SJSA1 (cell line): ENCODE results near the gene PPY. TPM values are rescaled to one million over a fixed set of nuclear protein-coding genes. Genes with fewer than 3 reads are reported as not detected.
A peak's percentile ranks its signal among the peaks of the same experiment; 100 is the strongest.
"Not testable (repeated sequence)": the region's sequence is repeated elsewhere in the genome, so short reads cannot be mapped to it uniquely, and the experiment has no call there.

Experiments
- DNase-seq, 2 experiments: peaks; one replicate each; pipeline ENCODE4 v3.0.0-alpha.2; 2015 to 2020; ENCODE audit warnings: low spot score in 2 of 2, low read depth in 1 of 2
- H3K27ac ChIP-seq: fragments of 250-450 bp; sonication (Bioruptor Pico); 2 replicates; pipeline ENCODE4 v1.5.1; 2020; ENCODE audit warnings: mild to moderate bottlenecking, moderate library complexity
- H3K27me3 ChIP-seq: fragments of 250-450 bp; sonication (Bioruptor Pico); replicated peaks from 2 replicates; pipeline ENCODE4 v1.5.1; 2020; ENCODE audit warnings: mild to moderate bottlenecking, moderate library complexity
- H3K36me3 ChIP-seq: fragments of 250-450 bp; sonication (Bioruptor Pico); 2 replicates; pipeline ENCODE4 v1.5.1; 2020; ENCODE audit warnings: mild to moderate bottlenecking
- H3K4me1 ChIP-seq: fragments of 250-450 bp; sonication (Bioruptor Pico); replicated peaks from 2 replicates; pipeline ENCODE4 v1.6.1; 2021; ENCODE audit warnings: mild to moderate bottlenecking
- H3K4me3 ChIP-seq: fragments of 250-450 bp; sonication (Bioruptor Pico); 2 replicates; pipeline ENCODE4 v1.5.1; 2020; ENCODE audit warnings: mild to moderate bottlenecking
- H3K9me3 ChIP-seq: fragments of 250-450 bp; sonication (Bioruptor Pico); replicated peaks from 2 replicates; pipeline ENCODE4 v1.5.1; 2020; ENCODE audit warnings: mild to moderate bottlenecking
- total RNA-seq: library from RNA; depleted of rRNA; stranded (reverse); fragments of >200 nt; shearing (Covaris generic); gene quantifications from 2 replicates; pipeline ENCODE4 v1.2.3, GENCODE V29; 2014

The PPY gene
- total RNA-seq, 1 experiment from 2014 or later = not detected

DNA sequence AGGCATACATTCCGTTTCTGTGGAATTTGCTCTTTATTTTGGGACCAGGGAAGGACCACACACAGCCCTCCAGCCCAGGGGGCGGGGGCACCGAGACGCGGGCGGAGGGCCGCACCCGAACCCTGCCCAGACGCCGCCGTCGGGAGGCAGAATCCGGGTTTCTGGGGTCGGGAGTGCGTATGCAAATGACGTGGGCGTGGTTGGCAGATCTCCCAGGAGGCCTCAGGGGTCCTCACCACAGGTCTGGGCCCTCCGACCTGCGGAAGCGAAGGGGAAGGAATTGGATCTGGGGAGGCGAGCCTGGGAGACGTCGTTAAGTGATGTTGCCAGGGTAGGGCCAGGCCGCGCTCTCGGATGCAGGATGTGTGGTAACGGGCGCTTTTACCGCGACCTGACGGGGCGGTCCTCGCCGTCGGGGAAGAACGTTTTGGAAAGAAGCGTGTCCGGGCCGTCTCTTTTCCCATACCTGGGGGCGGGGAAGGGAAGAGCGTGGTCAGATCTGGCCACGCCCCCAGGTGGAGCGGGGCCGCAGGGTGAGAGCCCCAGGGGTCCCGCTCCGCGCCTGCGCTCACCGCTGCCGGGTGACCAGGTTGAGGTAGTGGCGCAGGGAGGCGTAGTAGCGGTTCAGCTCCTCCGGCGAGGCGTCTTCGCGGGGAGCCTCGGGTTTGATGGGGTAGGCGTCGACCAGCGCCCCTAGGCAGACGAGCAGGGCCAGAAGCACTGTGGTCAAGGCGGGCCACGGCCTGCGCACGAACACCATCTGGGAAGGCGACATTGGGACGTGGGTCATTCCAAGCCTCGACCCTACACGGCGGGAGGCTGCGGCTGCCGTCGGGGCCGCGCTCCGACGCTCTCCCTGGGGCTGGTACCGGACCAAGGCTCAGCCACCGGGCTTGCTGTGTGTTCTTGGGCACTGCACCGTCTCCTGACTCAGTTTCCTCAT, 10.7 kb upstream of the PPY start:
- Histone ChIP-seq H3K27me3 (no peaks in the 10 kb centered on the region), H3K9me3 (no peaks in the 10 kb centered on the region), H3K4me3 (peak overlapping the region; percentile 13), H3K36me3 (no peaks in the 10 kb centered on the region), H3K27ac (peak overlapping the region; percentile 27), H3K4me1 (peaks cover 46% of the 10 kb centered on the region)
- DNase-seq = no peak

- DNase-seq = peak; percentile 93 to 94
- H3K27ac ChIP-seq = peak overlapping the region; percentile 27
- H3K36me3 ChIP-seq = no peaks in the 10 kb centered on the region
- peaks cover 41% of the 10 kb centered on the region for H3K4me1 ChIP-seq
- H3K9me3 ChIP-seq = no peaks in the 10 kb centered on the region
- H3K4me3 ChIP-seq = peak overlapping the region; percentile 13
- no peaks in the 10 kb centered on the region for H3K27me3 ChIP-seq
These were observed 10.1 kb upstream of the PPY start for GRCh38 chr17:43952351-43952723.

- Histone ChIP-seq H3K9me3 (no peaks in the 10 kb centered on the region), H3K4me1 (peaks cover 36% of the 10 kb centered on the region), H3K27me3 (no peaks in the 10 kb centered on the region), H3K36me3 (no peaks in the 10 kb centered on the region), H3K4me3 (no peak overlapping the region), H3K27ac (peak overlapping the region; percentile 27)
- DNase-seq = no peak
These were observed 9.5 kb upstream of the PPY start for GRCh38 chr17:43951750-43952149.

DNA sequence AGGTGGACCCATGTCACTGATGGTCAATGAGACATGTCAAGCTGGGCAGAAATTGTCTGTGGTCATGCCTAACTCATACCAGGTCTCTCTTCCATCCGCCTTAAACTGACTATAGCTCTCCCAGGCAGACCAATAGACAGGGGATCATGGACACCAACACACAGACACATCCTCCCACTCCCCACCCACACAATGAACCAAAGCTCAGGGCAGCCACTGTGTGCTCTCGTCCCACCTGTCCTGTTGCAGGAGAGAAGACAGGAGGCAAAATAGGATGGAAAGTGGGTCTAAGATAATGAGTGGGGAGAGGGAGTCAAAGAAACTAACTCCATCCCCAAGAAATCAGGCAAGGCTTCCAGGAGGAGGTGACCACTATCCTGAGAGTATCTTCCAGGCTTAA, 8.3 kb upstream of the PPY start:
- H3K9me3 ChIP-seq = no peaks in the 10 kb centered on the region
- no peaks in the 10 kb centered on the region for H3K36me3 ChIP-seq
- no peak overlapping the region for H3K4me3 ChIP-seq
- DNase-seq = no peak
- H3K27ac ChIP-seq = no peak overlapping the region
- no peaks in the 10 kb centered on the region for H3K27me3 ChIP-seq
- peaks cover 28% of the 10 kb centered on the region for H3K4me1 ChIP-seq

GRCh38 chr17:43949781-43950180, 7.5 kb upstream of the PPY start:
- Histone ChIP-seq H3K27me3 (no peaks in the 10 kb centered on the region), H3K9me3 (no peaks in the 10 kb centered on the region), H3K4me3 (no peak overlapping the region), H3K4me1 (peaks cover 28% of the 10 kb centered on the region), H3K36me3 (no peaks in the 10 kb centered on the region), H3K27ac (no peak overlapping the region)
- no peak for DNase-seq

GRCh38 chr17:43946781-43947180, 4.5 kb upstream of the PPY start:
- no peaks in the 10 kb centered on the region for H3K9me3 ChIP-seq
- no peaks in the 10 kb centered on the region for H3K36me3 ChIP-seq
- H3K4me3 ChIP-seq = no peak overlapping the region
- no peaks in the 10 kb centered on the region for H3K27me3 ChIP-seq
- no peak overlapping the region for H3K27ac ChIP-seq
- peaks cover 16% of the 10 kb centered on the region for H3K4me1 ChIP-seq
- no peak for DNase-seq

DNA sequence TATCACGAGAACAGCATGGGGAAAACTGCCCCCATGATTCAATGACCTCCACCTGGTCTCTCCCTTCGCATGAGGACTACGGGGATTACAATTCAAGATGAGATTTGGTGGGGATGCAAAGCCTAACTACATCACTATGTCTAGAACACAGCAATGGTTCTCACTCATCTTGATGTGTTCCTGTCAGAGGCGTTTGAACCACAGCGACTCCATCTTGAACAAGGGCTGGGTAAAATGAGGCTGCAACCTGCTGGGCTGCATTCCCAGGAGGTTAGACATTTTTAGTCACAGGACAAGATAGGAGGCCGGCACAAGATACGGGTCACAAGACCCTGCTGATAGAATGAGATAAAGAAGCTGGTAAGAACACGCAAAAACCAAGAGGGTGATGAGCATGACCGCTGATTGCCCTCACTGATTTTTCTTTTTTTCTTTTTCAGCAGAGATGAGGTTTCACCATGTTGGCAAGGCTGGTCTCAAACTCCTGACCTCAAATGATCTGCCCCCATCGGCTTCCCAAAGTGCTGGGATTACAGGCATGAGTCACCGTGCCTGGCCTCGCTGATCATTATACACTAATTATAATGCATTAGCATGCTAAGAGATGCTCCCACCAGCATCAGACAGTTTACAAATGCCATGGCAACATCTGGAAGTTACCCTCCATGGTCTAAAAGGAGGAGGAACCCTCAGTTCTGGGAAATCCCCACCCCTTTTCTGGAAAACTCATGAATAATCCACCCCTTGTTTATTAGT, 3.0 kb upstream of the PPY start:
- 0 out of 2 replicates have a peak, but pooled peaks cover 3% of the 10 kb centered on the region for H3K27me3 ChIP-seq
- no peak overlapping the region for H3K27ac ChIP-seq
- H3K36me3 ChIP-seq = no peaks in the 10 kb centered on the region
- H3K4me3 ChIP-seq = no peak overlapping the region
- H3K9me3 ChIP-seq = no peaks in the 10 kb centered on the region
- no peak for DNase-seq
- peaks cover 8% of the 10 kb centered on the region for H3K4me1 ChIP-seq

GRCh38 chr17:43940630-43941029, 1.6 kb downstream of the PPY start:
- Histone ChIP-seq H3K4me1 (peaks cover 8% of the 10 kb centered on the region), H3K9me3 (no peaks in the 10 kb centered on the region), H3K4me3 (no peak overlapping the region), H3K27ac (no peak overlapping the region), H3K36me3 (no peaks in the 10 kb centered on the region), H3K27me3 (peaks cover 24% of the 10 kb centered on the region)
- peak; percentile 62 to 74 for DNase-seq

DNA sequence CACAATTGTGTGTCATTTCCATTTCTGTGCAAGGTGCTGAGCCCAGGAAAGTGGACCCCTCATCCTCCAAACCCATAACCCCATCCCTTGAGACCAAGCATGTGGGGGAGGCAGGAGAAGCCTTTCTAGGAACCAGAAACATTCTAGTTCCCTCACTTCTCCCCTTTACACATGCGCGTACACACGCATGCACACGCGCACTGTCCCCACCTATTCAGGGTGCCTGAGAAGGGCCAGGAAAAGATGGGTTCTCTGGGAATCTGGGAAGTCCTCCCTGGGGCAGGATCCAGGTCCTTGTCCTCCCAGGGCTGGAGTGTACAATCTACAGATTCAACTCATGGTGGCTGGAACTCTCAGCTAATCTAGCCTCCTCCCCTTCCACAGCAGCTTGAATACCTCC, 2.4 kb downstream of the PPY start:
- no peak overlapping the region for H3K4me3 ChIP-seq
- no peaks in the 10 kb centered on the region for H3K36me3 ChIP-seq
- H3K27me3 ChIP-seq = peaks cover 24% of the 10 kb centered on the region
- H3K27ac ChIP-seq = no peak overlapping the region
- DNase-seq = no peak
- H3K9me3 ChIP-seq = no peaks in the 10 kb centered on the region
- H3K4me1 ChIP-seq = peaks cover 8% of the 10 kb centered on the region

GRCh38 chr17:43939452-43939851, 2.8 kb downstream of the PPY start:
- not testable (repeated sequence) for H3K36me3 ChIP-seq, H3K4me3 ChIP-seq, H3K4me1 ChIP-seq, DNase-seq, H3K27ac ChIP-seq, H3K9me3 ChIP-seq
- peaks cover 26% of the 10 kb centered on the region for H3K27me3 ChIP-seq

- Histone ChIP-seq H3K4me3 (no peak overlapping the region), H3K36me3 (no peaks in the 10 kb centered on the region), H3K4me1 (peaks cover 6% of the 10 kb centered on the region), H3K27ac (no peak overlapping the region), H3K27me3 (peaks cover 29% of the 10 kb centered on the region), H3K9me3 (no peaks in the 10 kb centered on the region)
- DNase-seq = no peak
These were observed 3.5 kb downstream of the PPY start for GRCh38 chr17:43938838-43939182.

- H3K4me3 ChIP-seq = no peak overlapping the region
- peaks cover 29% of the 10 kb centered on the region for H3K27me3 ChIP-seq
- no peak for DNase-seq
- no peaks in the 10 kb centered on the region for H3K9me3 ChIP-seq
- no peak overlapping the region for H3K27ac ChIP-seq
- no peaks in the 10 kb centered on the region for H3K36me3 ChIP-seq
- peaks cover 6% of the 10 kb centered on the region for H3K4me1 ChIP-seq
These were observed 5.8 kb downstream of the PPY start for GRCh38 chr17:43936434-43936833.

DNA sequence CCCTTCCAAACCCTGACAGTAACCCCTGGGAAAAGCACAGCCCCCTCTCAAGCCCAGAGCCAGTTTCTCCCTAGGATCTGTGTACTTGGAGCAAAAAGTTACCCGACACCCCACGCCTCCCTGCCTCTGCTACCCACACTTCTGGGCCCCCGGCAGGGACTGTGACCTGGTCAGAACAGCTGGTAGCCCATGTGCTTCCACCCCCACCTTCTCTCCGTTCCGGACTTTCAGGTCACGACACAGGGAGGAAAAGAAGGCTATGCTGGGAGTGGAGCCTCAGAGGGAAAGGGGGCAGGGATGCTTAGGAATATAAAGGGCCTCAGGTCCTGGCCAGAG, 6.4 kb downstream of the PPY start:
- H3K27me3 ChIP-seq = peaks cover 29% of the 10 kb centered on the region
- H3K27ac ChIP-seq = no peak overlapping the region

DNA sequence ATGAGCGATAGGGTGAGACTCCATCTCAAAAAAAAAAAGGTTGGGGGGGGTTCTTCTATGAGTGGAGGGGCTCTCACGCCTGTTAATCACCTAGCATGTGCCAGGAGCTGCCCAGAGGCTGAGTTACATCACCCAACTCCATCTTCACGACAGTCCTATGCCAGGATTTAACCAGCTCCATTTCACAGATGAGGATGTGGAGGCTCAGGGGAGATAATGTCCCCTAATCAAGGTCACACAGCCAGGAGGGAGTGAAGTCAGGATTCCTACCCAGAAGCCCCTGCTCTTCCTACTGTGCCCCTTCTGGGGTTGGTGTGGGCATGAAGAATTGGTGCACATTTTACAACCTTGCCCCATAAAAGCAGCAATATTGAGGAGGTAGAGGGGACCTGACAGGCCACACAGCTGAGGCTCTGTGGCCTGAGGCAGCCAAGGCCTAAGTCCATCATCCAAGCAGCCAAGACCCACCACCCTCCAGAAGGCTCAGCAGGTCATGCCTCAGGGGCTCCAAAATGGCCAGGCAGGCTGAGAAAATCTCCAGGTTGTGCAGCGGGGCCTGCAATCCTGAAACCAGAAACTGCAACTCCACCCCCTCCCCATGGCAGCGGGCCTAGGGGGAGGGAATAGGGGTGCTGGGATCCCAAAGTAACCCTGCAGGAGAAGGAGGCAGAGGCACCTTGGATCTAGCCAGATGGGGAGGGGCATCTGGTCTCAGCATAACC, 6.9 kb downstream of the PPY start:
- no peaks in the 10 kb centered on the region for H3K36me3 ChIP-seq
- peaks cover 31% of the 10 kb centered on the region for H3K27me3 ChIP-seq
- no peak overlapping the region for H3K4me3 ChIP-seq
- H3K9me3 ChIP-seq = no peaks in the 10 kb centered on the region
- peaks cover 6% of the 10 kb centered on the region for H3K4me1 ChIP-seq
- no peak for DNase-seq
- no peak overlapping the region for H3K27ac ChIP-seq

More for the DNA sequence above, 6.4 kb downstream of the PPY start:
- no peak for DNase-seq
- Histone ChIP-seq H3K36me3 (no peaks in the 10 kb centered on the region), H3K4me3 (no peak overlapping the region), H3K9me3 (no peaks in the 10 kb centered on the region), H3K4me1 (peaks cover 6% of the 10 kb centered on the region)
